T-helper 1 cell treated with Interleukin-12 subunit alpha and Interleukin-12 subunit beta and Interleukin-4 antibody, amounts not matched to agents 30 μg/mL and 1 μg/mL, for 36 hours (primary cell): ENCODE results near the gene GAS7.

ENCODE experiments used
- H3K27ac Mint-ChIP-seq: one replicate; pipeline ENCODE4 v1.8.0; 2021; ENCODE audit warnings: mild to moderate bottlenecking, mixed read lengths
- H3K27me3 Mint-ChIP-seq: one replicate; pipeline ENCODE4 v1.8.0; 2021; ENCODE audit warnings: low read depth, mixed read lengths
- H3K36me3 Mint-ChIP-seq: one replicate; pipeline ENCODE4 v1.8.0; 2021; ENCODE audit warnings: low read depth, mixed read lengths
- H3K4me1 Mint-ChIP-seq: one replicate; pipeline ENCODE4 v1.8.0; 2021; ENCODE audit warnings: low read depth, mixed read lengths
- H3K4me3 Mint-ChIP-seq: one replicate; pipeline ENCODE4 v1.8.0; 2021; ENCODE audit warnings: mild to moderate bottlenecking, moderate library complexity, mixed read lengths
- H3K9me3 Mint-ChIP-seq: one replicate; pipeline ENCODE4 v1.8.0; 2021; ENCODE audit warnings: mixed read lengths

Gene GAS7

GRCh38 chr17:10082795-10083194 lies 115.6 kb downstream of the GAS7 start:
- Mint-ChIP-seq H3K27me3 (no peaks in the 10 kb centered on the region), H3K4me3 (no peak overlapping the region), H3K27ac (no peak overlapping the region), H3K4me1 (no peaks in the 10 kb centered on the region), H3K36me3 (peaks cover 2% of the 10 kb centered on the region), H3K9me3 (peaks cover 13% of the 10 kb centered on the region)

GRCh38 chr17:10081571-10082169 lies 116.7 kb downstream of the GAS7 start:
- Mint-ChIP-seq H3K27ac (no peak overlapping the region), H3K4me3 (no peak overlapping the region), H3K9me3 (peaks cover 13% of the 10 kb centered on the region), H3K4me1 (no peaks in the 10 kb centered on the region), H3K36me3 (peaks cover 2% of the 10 kb centered on the region), H3K27me3 (no peaks in the 10 kb centered on the region)

- H3K9me3 Mint-ChIP-seq = peaks cover 7% of the 10 kb centered on the region
- no peaks in the 10 kb centered on the region for H3K4me1 Mint-ChIP-seq
- H3K36me3 Mint-ChIP-seq = peaks cover 2% of the 10 kb centered on the region
- H3K4me3 Mint-ChIP-seq = no peak overlapping the region
- H3K27me3 Mint-ChIP-seq = no peaks in the 10 kb centered on the region
- H3K27ac Mint-ChIP-seq = no peak overlapping the region
Observed at GRCh38 chr17:10077561-10078299, 120.7 kb downstream of the GAS7 start.

- Mint-ChIP-seq H3K4me1 (no peaks in the 10 kb centered on the region), H3K9me3 (peaks cover 5% of the 10 kb centered on the region), H3K4me3 (no peak overlapping the region), H3K27me3 (no peaks in the 10 kb centered on the region), H3K36me3 (peaks cover 2% of the 10 kb centered on the region), H3K27ac (no peak overlapping the region)
Observed at GRCh38 chr17:10075919-10076318, 122.5 kb downstream of the GAS7 start.

GRCh38 chr17:10073941-10074340 lies 124.5 kb downstream of the GAS7 start:
- Mint-ChIP-seq H3K4me1 (no peaks in the 10 kb centered on the region), H3K36me3 (no peaks in the 10 kb centered on the region), H3K4me3 (no peak overlapping the region), H3K27ac (no peak overlapping the region), H3K9me3 (no peaks in the 10 kb centered on the region), H3K27me3 (no peaks in the 10 kb centered on the region)

GRCh38 chr17:10072556-10073425 lies 125.6 kb downstream of the GAS7 start:
- no peaks in the 10 kb centered on the region for H3K4me1 Mint-ChIP-seq
- no peaks in the 10 kb centered on the region for H3K27me3 Mint-ChIP-seq
- H3K9me3 Mint-ChIP-seq = no peaks in the 10 kb centered on the region
- H3K4me3 Mint-ChIP-seq = no peak overlapping the region
- no peaks in the 10 kb centered on the region for H3K36me3 Mint-ChIP-seq
- H3K27ac Mint-ChIP-seq = no peak overlapping the region

GRCh38 chr17:10072086-10072485 lies 126.3 kb downstream of the GAS7 start:
- Mint-ChIP-seq H3K27ac (no peak overlapping the region), H3K4me1 (no peaks in the 10 kb centered on the region), H3K27me3 (no peaks in the 10 kb centered on the region), H3K4me3 (no peak overlapping the region), H3K9me3 (no peaks in the 10 kb centered on the region), H3K36me3 (no peaks in the 10 kb centered on the region)

GRCh38 chr17:10071141-10071540 lies 127.3 kb downstream of the GAS7 start:
- no peak overlapping the region for H3K4me3 Mint-ChIP-seq

GRCh38 chr17:10070690-10071089 lies 127.7 kb downstream of the GAS7 start:
- H3K4me3 Mint-ChIP-seq = no peak overlapping the region
- no peak overlapping the region for H3K27ac Mint-ChIP-seq
- H3K4me1 Mint-ChIP-seq = no peaks in the 10 kb centered on the region
- H3K9me3 Mint-ChIP-seq = peaks cover under 1% of the 10 kb centered on the region
- H3K27me3 Mint-ChIP-seq = no peaks in the 10 kb centered on the region
- H3K36me3 Mint-ChIP-seq = no peaks in the 10 kb centered on the region

More at GRCh38 chr17:10071141-10071540, 127.3 kb downstream of the GAS7 start:
- H3K4me1 Mint-ChIP-seq = no peaks in the 10 kb centered on the region
- no peaks in the 10 kb centered on the region for H3K27me3 Mint-ChIP-seq
- H3K9me3 Mint-ChIP-seq = no peaks in the 10 kb centered on the region
- no peak overlapping the region for H3K27ac Mint-ChIP-seq
- H3K36me3 Mint-ChIP-seq = no peaks in the 10 kb centered on the region

GRCh38 chr17:10069301-10069700 lies 129.1 kb downstream of the GAS7 start:
- H3K36me3 Mint-ChIP-seq = no peaks in the 10 kb centered on the region
- no peaks in the 10 kb centered on the region for H3K4me1 Mint-ChIP-seq
- H3K27ac Mint-ChIP-seq = no peak overlapping the region

GRCh38 chr17:10067446-10068143 lies 130.8 kb downstream of the GAS7 start:
- Mint-ChIP-seq H3K27me3 (no peaks in the 10 kb centered on the region), H3K36me3 (no peaks in the 10 kb centered on the region), H3K4me1 (no peaks in the 10 kb centered on the region), H3K9me3 (peaks cover 3% of the 10 kb centered on the region), H3K4me3 (no peak overlapping the region), H3K27ac (no peak overlapping the region)

More at GRCh38 chr17:10069301-10069700, 129.1 kb downstream of the GAS7 start:
- H3K9me3 Mint-ChIP-seq = peaks cover 3% of the 10 kb centered on the region
- no peaks in the 10 kb centered on the region for H3K27me3 Mint-ChIP-seq
- H3K4me3 Mint-ChIP-seq = no peak overlapping the region

GRCh38 chr17:10064536-10064935 lies 133.9 kb downstream of the GAS7 start:
- H3K27ac Mint-ChIP-seq = no peak overlapping the region
- no peak overlapping the region for H3K4me3 Mint-ChIP-seq
- no peaks in the 10 kb centered on the region for H3K27me3 Mint-ChIP-seq
- peaks cover 3% of the 10 kb centered on the region for H3K9me3 Mint-ChIP-seq
- H3K4me1 Mint-ChIP-seq = no peaks in the 10 kb centered on the region
- no peaks in the 10 kb centered on the region for H3K36me3 Mint-ChIP-seq

GRCh38 chr17:10063730-10064241 lies 134.6 kb downstream of the GAS7 start:
- Mint-ChIP-seq H3K36me3 (no peaks in the 10 kb centered on the region), H3K9me3 (peaks cover 3% of the 10 kb centered on the region), H3K4me1 (no peaks in the 10 kb centered on the region), H3K27me3 (no peaks in the 10 kb centered on the region), H3K27ac (no peak overlapping the region), H3K4me3 (no peak overlapping the region)
